ENCODE results near the gene C3orf38. TPM values are rescaled to one million over a fixed set of nuclear protein-coding genes. Genes with fewer than 3 reads are reported as not detected.

The C3orf38 gene
- total and polyA plus RNA-seq, 2 donors from 2014 or later: 10.1 to 20.9 TPM

- Histone ChIP-seq H3K4me3 (ENCODE audit: low read length in 3 of 3) (no peak overlapping the region), H3K36me3 (ENCODE audit: control insufficient read depth in 2 of 3, insufficient read depth in 3 of 3, low read length in 3 of 3) (peaks cover 0 to 20% (median 0%) of the 10 kb centered on the region in 3 donors), H3K27ac (ENCODE audit: low read depth in 2 of 2, low read length in 2 of 2) (no peak overlapping the region), H3K27me3 (ENCODE audit: control insufficient read depth, insufficient read depth, low read length) (no peaks in the 10 kb centered on the region), H3K4me1 (ENCODE audit: control insufficient read depth in 2 of 3, insufficient read depth in 2 of 3, low read depth in 1 of 3, low read length in 3 of 3) (no peaks in the 10 kb centered on the region), H3K9me3 (ENCODE audit: control insufficient read depth in 2 of 3, insufficient read depth in 1 of 3, low read length in 3 of 3) (no peaks in the 10 kb centered on the region), H3K9ac (ENCODE audit: low read length in 3 of 3) (no peak overlapping the region)
- no peak for FAIRE-seq
- intact Hi-C loops (cut with DNase I): no loop called here
- no peak for DNase-seq
- TF ChIP-seq, protein P1, sequence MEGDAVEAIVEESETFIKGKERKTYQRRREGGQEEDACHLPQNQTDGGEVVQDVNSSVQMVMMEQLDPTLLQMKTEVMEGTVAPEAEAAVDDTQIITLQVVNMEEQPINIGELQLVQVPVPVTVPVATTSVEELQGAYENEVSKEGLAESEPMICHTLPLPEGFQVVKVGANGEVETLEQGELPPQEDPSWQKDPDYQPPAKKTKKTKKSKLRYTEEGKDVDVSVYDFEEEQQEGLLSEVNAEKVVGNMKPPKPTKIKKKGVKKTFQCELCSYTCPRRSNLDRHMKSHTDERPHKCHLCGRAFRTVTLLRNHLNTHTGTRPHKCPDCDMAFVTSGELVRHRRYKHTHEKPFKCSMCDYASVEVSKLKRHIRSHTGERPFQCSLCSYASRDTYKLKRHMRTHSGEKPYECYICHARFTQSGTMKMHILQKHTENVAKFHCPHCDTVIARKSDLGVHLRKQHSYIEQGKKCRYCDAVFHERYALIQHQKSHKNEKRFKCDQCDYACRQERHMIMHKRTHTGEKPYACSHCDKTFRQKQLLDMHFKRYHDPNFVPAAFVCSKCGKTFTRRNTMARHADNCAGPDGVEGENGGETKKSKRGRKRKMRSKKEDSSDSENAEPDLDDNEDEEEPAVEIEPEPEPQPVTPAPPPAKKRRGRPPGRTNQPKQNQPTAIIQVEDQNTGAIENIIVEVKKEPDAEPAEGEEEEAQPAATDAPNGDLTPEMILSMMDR (IDR thresholded peaks at IDR 0.05; ENCODE audit: borderline replicate concordance, extremely low read depth, insufficient read depth): no peak
These were observed 8.2 kb upstream of the C3orf38 start for GRCh38 chr3:88141458-88142083.

- peaks cover 0 to 20% (median 0%) of the 10 kb centered on the region in 3 donors for H3K36me3 ChIP-seq (ENCODE audit: control insufficient read depth in 2 of 3, insufficient read depth in 3 of 3, low read length in 3 of 3)
- intact Hi-C loops (cut with DNase I): no loop called here
- H3K9ac ChIP-seq (ENCODE audit: low read length in 3 of 3): no peak overlapping the region
- H3K4me3 ChIP-seq (ENCODE audit: low read length in 3 of 3): no peak overlapping the region
- H3K9me3 ChIP-seq (ENCODE audit: control insufficient read depth in 2 of 3, insufficient read depth in 1 of 3, low read length in 3 of 3): no peaks in the 10 kb centered on the region
- H3K27me3 ChIP-seq (ENCODE audit: control insufficient read depth, insufficient read depth, low read length): no peaks in the 10 kb centered on the region
- H3K4me1 ChIP-seq (ENCODE audit: control insufficient read depth in 2 of 3, insufficient read depth in 2 of 3, low read depth in 1 of 3, low read length in 3 of 3): no peaks in the 10 kb centered on the region
- no peak for FAIRE-seq
- TF ChIP-seq, protein P1 (IDR thresholded peaks at IDR 0.05; ENCODE audit: borderline replicate concordance, extremely low read depth, insufficient read depth): no peak
- no peak for DNase-seq
- H3K27ac ChIP-seq (ENCODE audit: low read depth in 2 of 2, low read length in 2 of 2): no peak overlapping the region
These were observed 7.6 kb upstream of the C3orf38 start for GRCh38 chr3:88142094-88142624.

GRCh38 chr3:88147261-88147660, 2.5 kb upstream of the C3orf38 start:
- H3K4me3 ChIP-seq (ENCODE audit: low read length in 3 of 3): no peak overlapping the region
- no peak overlapping the region for H3K27ac ChIP-seq (ENCODE audit: low read depth in 2 of 2, low read length in 2 of 2)
- no peak for FAIRE-seq
- H3K36me3 ChIP-seq (ENCODE audit: control insufficient read depth in 2 of 3, insufficient read depth in 3 of 3, low read length in 3 of 3): no peaks in the 10 kb centered on the region
- TF ChIP-seq, protein P1 (IDR thresholded peaks at IDR 0.05; ENCODE audit: borderline replicate concordance, extremely low read depth, insufficient read depth): no peak
- H3K27me3 ChIP-seq (ENCODE audit: control insufficient read depth, insufficient read depth, low read length): no peaks in the 10 kb centered on the region
- intact Hi-C loops (cut with DNase I): no loop called here
- peaks cover 2 to 7% (median 4%) of the 10 kb centered on the region in 3 donors for H3K4me1 ChIP-seq (ENCODE audit: control insufficient read depth in 2 of 3, insufficient read depth in 2 of 3, low read depth in 1 of 3, low read length in 3 of 3)
- H3K9me3 ChIP-seq (ENCODE audit: control insufficient read depth in 2 of 3, insufficient read depth in 1 of 3, low read length in 3 of 3): no peaks in the 10 kb centered on the region
- no peak overlapping the region for H3K9ac ChIP-seq (ENCODE audit: low read length in 3 of 3)
- no peak for DNase-seq
